ENCODE results near the gene PIGU.
A peak's percentile ranks its signal among the peaks of the same experiment; 100 is the strongest.
"Not testable (repeated sequence)": the region's sequence is repeated elsewhere in the genome, so short reads cannot be mapped to it uniquely, and the experiment has no call there.

PIGU gene, protein sequence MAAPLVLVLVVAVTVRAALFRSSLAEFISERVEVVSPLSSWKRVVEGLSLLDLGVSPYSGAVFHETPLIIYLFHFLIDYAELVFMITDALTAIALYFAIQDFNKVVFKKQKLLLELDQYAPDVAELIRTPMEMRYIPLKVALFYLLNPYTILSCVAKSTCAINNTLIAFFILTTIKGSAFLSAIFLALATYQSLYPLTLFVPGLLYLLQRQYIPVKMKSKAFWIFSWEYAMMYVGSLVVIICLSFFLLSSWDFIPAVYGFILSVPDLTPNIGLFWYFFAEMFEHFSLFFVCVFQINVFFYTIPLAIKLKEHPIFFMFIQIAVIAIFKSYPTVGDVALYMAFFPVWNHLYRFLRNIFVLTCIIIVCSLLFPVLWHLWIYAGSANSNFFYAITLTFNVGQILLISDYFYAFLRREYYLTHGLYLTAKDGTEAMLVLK

DNA sequence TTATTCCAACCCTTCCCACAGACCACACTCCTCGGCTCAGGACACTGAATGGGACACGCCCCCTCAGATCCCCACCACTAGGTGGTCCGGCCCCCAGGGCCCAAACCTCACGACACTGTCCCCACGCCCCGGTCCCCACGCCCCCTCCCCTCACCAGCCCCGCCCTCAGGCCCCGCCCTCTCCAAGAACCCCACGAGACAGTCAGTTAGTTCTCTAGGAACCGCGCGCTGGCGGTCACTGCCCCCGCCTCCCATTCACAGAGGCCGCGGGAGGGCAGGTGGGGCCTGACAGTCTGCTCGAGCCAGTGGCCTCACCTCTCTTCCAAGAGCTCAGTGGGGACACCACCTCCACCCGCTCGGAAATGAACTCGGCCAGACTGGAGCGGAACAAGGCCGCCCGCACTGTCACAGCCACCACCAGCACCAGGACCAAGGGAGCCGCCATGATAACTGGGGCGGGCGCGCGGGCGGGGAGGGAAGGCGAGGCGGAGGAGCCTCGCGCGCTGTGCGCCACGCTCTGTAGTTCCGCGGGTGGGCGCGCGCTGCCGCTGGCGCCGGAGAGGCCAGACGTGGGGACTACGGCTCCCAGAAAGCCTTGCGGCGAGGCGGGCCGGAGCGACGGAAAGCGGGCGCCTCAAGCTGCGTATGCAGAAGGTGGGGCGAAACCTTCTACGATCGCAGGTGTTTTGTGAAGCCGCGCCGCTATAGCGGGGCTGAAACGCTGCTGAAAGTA, at the start of gene PIGU:
PIGU (minus strand) TSS at position 451 of the 732 bp plus-strand sequence; CDS start at position 444, 7 bp downstream.
- CTCF ChIA-PET, result interaction anchor here (0.6 to 1.4 kb wide), 6 partner anchors 11 to 328 kb away, joined by 3 to 5 read pairs (median 4); no protein-coding TSS in a partner anchor

DNA sequence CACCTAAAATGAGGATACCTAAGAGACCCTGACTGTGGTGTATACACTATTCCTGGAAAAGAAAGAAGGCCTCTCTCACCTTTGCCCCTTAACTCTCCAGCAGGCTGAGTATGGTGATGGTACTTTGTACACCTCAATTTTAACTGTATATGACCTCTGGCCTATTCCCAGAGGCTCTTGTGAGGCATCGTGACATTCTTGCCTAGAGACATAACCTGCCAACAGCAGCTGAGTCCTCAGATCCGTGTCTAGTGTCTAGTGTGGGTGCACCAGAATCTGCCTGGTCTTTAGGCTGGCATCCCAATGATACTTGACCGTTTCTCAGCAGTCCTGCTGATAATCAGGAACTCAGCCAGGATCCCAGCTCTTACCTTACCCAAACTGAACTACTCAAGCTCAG, 47.3 kb upstream of the PIGU start:
- no peak for DNase-seq (ENCODE audit: low spot score)
- TF ChIP-seq, protein P1, sequence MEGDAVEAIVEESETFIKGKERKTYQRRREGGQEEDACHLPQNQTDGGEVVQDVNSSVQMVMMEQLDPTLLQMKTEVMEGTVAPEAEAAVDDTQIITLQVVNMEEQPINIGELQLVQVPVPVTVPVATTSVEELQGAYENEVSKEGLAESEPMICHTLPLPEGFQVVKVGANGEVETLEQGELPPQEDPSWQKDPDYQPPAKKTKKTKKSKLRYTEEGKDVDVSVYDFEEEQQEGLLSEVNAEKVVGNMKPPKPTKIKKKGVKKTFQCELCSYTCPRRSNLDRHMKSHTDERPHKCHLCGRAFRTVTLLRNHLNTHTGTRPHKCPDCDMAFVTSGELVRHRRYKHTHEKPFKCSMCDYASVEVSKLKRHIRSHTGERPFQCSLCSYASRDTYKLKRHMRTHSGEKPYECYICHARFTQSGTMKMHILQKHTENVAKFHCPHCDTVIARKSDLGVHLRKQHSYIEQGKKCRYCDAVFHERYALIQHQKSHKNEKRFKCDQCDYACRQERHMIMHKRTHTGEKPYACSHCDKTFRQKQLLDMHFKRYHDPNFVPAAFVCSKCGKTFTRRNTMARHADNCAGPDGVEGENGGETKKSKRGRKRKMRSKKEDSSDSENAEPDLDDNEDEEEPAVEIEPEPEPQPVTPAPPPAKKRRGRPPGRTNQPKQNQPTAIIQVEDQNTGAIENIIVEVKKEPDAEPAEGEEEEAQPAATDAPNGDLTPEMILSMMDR (conservative IDR thresholded peaks at IDR 0.05; ENCODE audit: low read depth), result no peak
- ChIA-PET CTCF (interaction anchor here (0.6 kb wide), 1 partner anchor 774 kb away, joined by 4 read pairs; no protein-coding TSS in a partner anchor), POLR2A (ENCODE audit: low non-redundant PET) (no interaction called here)
- no peak overlapping the region for H3K27ac ChIP-seq

More for the DNA sequence above, at the start of gene PIGU:
- peak; percentile 99 for DNase-seq (ENCODE audit: low spot score)
- TF ChIP-seq, protein P1 (conservative IDR thresholded peaks at IDR 0.05; ENCODE audit: low read depth), result no peak
- POLR2A ChIA-PET (ENCODE audit: low non-redundant PET), result interaction anchor here (0.6 kb wide), 1 partner anchor 8 kb away, joined by 6 read pairs; no protein-coding TSS in a partner anchor
- peak within 1 kb of the TSS; percentile 79 for H3K27ac ChIP-seq

DNA sequence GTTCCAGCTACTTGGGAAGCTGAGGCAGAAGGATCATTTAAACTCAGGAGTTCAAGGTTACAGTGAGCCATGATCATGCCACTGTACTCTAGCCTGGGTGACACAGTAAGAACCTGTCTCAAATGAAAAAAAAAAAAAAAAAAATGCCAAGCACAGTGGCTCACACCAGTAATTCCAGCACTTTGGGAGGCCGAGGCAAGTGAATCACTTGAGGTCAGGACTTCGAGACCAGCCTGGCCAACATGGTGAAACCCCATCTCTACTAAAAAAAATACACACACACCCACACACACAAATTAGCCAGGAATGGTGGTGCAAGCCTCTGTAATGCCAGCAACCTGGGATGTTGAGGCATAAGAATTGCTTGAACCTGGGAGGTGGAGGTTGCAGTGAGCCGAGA, 45.7 kb upstream of the PIGU start:
- POLR2A ChIA-PET (ENCODE audit: low non-redundant PET); H3K27ac ChIP-seq; DNase-seq (ENCODE audit: low spot score): not testable (repeated sequence)
- CTCF ChIA-PET, result interaction anchor here (0.6 to 0.7 kb wide), 2 partner anchors 22 to 34 kb away, joined by 3 read pairs; no protein-coding TSS in a partner anchor

DNA sequence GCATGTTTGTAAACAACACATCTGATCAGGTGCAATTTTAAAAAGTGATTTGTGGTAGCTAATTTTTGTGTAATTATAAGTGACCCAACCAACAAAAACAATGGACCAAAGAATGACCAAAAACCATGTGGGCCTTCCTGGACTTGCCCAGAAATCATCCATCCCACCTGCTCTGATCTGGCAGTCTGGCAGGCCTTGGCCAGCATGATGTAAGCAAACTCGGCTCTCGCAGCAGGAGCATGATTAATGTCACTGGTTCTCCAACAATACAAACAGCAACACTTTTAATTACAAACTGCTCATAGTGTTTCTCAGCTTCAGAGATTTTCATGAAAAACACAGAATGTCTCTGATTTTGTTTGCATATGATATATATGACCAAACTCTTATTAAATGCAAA, 43.4 kb upstream of the PIGU start:
- ChIA-PET CTCF (interaction anchor here (0.6 to 0.9 kb wide), 4 partner anchors 10 to 51 kb away, joined by 3 to 4 read pairs (median 3); no protein-coding TSS in a partner anchor), POLR2A (ENCODE audit: low non-redundant PET) (no interaction called here)
- no peak for DNase-seq (ENCODE audit: low spot score)
- no peak overlapping the region for H3K27ac ChIP-seq
- TF ChIP-seq, protein P1 (conservative IDR thresholded peaks at IDR 0.05; ENCODE audit: low read depth), result no peak

DNA sequence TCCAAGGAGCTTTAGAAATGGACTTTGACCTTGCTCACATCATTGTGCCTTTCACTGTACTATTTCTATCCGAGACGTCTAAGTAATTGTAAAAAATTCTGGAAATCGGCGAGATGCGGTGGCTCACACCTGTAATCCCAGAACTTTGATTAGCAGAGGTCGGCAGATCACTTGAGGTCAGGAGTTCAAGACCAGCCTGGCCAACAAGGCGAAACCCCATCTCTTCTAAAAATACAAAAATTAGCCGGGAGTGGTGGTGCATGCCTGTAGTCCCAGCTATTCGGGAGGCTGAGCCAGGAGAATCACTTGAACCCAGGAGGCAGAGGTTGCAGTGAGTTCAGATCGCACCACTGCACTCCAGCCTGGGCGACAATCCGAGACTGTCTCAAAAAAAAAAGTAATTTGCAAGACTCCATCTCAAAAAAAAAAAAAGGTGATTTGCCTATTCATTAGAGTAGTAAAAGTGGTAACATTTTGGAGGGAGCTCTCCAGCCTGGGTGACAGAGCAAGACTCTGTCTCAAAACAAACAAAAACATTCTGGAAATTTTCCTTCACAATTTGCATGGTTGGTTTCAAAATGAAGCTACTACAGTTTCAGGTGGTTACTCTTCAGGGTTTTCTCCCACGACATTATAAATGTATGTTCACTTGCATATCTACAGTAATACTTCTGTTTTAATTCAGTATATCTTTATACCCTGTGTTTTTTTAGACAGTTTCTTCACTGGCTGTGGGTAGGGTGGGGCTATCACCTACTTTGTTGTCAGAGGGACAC, 42.5 kb upstream of the PIGU start:
- H3K27ac ChIP-seq; POLR2A ChIA-PET (ENCODE audit: low non-redundant PET); DNase-seq (ENCODE audit: low spot score): not testable (repeated sequence)

DNA sequence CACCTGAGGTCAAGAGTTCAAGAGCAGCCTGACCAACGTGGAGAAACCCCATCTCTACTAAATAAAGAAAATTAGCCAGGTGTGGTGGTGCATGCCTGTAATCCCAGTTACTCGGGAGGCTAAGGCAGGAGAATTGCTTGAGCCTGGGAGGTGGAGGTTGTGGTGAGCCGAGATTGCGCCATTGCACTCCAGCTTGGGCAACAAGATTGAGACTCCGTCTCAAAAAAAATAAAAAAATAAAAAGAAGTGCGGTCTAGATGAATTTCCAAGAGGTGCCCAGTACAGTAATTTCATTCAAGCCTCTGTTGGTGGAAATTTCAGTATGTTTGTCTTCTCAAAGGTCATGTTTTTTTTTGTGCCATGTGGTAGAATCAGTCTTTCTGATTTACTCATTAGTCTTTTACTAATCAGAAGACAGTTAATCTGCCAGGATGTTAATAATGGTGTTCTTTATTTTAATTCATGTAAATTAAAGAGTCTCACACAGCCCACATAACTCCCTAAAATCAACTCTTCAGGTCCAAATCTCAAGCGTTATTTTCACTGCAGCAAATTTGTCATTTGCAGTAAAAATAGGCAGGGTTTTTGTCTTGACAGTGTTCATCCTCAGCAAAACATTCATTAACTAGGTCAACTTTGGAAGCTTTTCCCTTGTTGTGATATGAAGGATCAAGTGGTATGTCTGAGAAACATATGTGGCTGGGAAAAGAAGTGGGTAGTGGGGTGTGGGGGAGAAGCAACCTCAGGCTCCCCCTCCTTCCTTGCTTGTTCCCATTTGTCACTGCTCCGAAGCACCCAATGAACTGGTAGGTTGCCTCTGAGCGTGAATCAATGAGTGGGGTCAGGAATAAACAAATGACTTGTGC, 40.6 kb upstream of the PIGU start:
- no peak overlapping the region for H3K27ac ChIP-seq
- DNase-seq (ENCODE audit: low spot score), result no peak
- TF ChIP-seq, protein P1 (conservative IDR thresholded peaks at IDR 0.05; ENCODE audit: low read depth), result no peak
- ChIA-PET POLR2A (ENCODE audit: low non-redundant PET) (interaction anchor here (0.6 kb wide), 1 partner anchor 26 kb away, joined by 3 read pairs; no protein-coding TSS in a partner anchor), CTCF (interaction anchor here (0.6 to 0.9 kb wide), 2 partner anchors 132 to 134 kb away, joined by 5 to 6 read pairs; no protein-coding TSS in a partner anchor)

More for the DNA sequence above, 42.5 kb upstream of the PIGU start:
- CTCF ChIA-PET, result interaction anchor here (0.6 to 0.9 kb wide), 5 partner anchors 9 to 1501 kb away, joined by 3 to 4 read pairs (median 3); no protein-coding TSS in a partner anchor

Data from RWPE1 (cell line).